Peyer's patch (tissue), 4 donors: Measurements from ENCODE around the gene PSORS1C2.

Experiments used
- CTCF ChIP-seq, 6 experiments: fragments of 450-650 bp in 4 of 6; fragments of 200-600 bp in 2 of 6; sonication (generic) in 1 of 6; IDR thresholded peaks; one replicate each; pipeline ENCODE4 v1.5.1; 2017 to 2019; ENCODE audit warnings: antibody characterized with exemption in 6 of 6, mild to moderate bottlenecking in 3 of 6, moderate library complexity in 1 of 6
- POLR2A ChIP-seq, 2 donors: fragments of 450-650 bp; IDR thresholded peaks; one replicate each; pipeline ENCODE4 v1.5.1; 2017; ENCODE audit warnings: antibody characterized with exemption in 2 of 2, mild to moderate bottlenecking in 2 of 2, moderate library complexity in 2 of 2

GRCh38 chr6:31178143-31179041 is 39.5 kb upstream of the PSORS1C2 start:
- no peak for TF ChIP-seq CTCF (IDR thresholded peaks at IDR 0.05)
- TF ChIP-seq POLR2A (IDR thresholded peaks at IDR 0.05): no peak
